HepG2 (cell line): Measurements from ENCODE around the gene SNRNP48. TPM values are rescaled to one million over a fixed set of nuclear protein-coding genes. Genes with fewer than 3 reads are reported as not detected.
A peak's percentile ranks its signal among the peaks of the same experiment; 100 is the strongest.

Experiments
- GATA4 ChIP-seq: sonication (generic); IDR thresholded peaks from 2 replicates; pipeline ENCODE4 v1.6.1; 2016; ENCODE audit warnings: antibody characterized with exemption, low read depth, borderline replicate concordance
- HMG20A ChIP-seq: IDR thresholded peaks from 2 replicates; pipeline ENCODE4 v1.6.1; 2016; ENCODE audit warnings: borderline replicate concordance
- KAT8 ChIP-seq: IDR thresholded peaks from 2 replicates; pipeline ENCODE4 v1.6.1; 2016; ENCODE audit warnings: missing genetic modification reagents, missing compliant biosample characterization
- MXI1 ChIP-seq: IDR thresholded peaks from 3 replicates; pipeline ENCODE4 v1.6.1; 2012; ENCODE audit warnings: low read depth, low read length, inconsistent platforms, borderline replicate concordance
- NAIF1 ChIP-seq: sonication (generic); formaldehyde crosslinking; IDR thresholded peaks from 2 replicates; pipeline ENCODE4 v1.5.0; 2020; ENCODE audit warnings: mild to moderate bottlenecking, missing genetic modification reagents, borderline replicate concordance
- NR3C1 ChIP-seq: sonication (generic); formaldehyde crosslinking; IDR thresholded peaks from 2 replicates; pipeline ENCODE4 v1.4.0; 2020; ENCODE audit warnings: missing genetic modification reagents
- SMARCE1 ChIP-seq: fragments of 450-650 bp; IDR thresholded peaks from 2 replicates; pipeline ENCODE4 v1.6.1; 2017; ENCODE audit warnings: borderline replicate concordance
- SRSF9 ChIP-seq: fragments of 200-400 bp; formaldehyde crosslinking; IDR thresholded peaks from 2 replicates; pipeline ENCODE4 v1.6.1; 2018; ENCODE audit warnings: borderline replicate concordance, mild to moderate bottlenecking, low read depth, low read length; ENCODE audit not compliant: insufficient read depth, poor library complexity, severe bottlenecking
- ZEB1 ChIP-seq: IDR thresholded peaks from 2 replicates; pipeline ENCODE4 v1.6.1; 2012; ENCODE audit warnings: mild to moderate bottlenecking, low read depth, inconsistent platforms; ENCODE audit not compliant: insufficient replicate concordance
- ZFP41 ChIP-seq: sonication (generic); formaldehyde crosslinking; IDR thresholded peaks from 2 replicates; pipeline ENCODE4 v1.4.0; 2020; ENCODE audit warnings: mild to moderate bottlenecking, missing genetic modification reagents, borderline replicate concordance
- ZNF101 ChIP-seq: sonication (generic); formaldehyde crosslinking; IDR thresholded peaks from 2 replicates; pipeline ENCODE4 v1.4.0; 2020; ENCODE audit warnings: mild to moderate bottlenecking, low read depth, missing genetic modification reagents, borderline replicate concordance
- ZNF253 ChIP-seq: sonication (generic); formaldehyde crosslinking; IDR thresholded peaks from 2 replicates; pipeline ENCODE4 v1.8.0; 2022; ENCODE audit warnings: mild to moderate bottlenecking, missing genetic modification reagents, borderline replicate concordance
- ZNF75D ChIP-seq: sonication (generic); formaldehyde crosslinking; IDR thresholded peaks from 2 replicates; pipeline ENCODE4 v1.8.1; 2023; ENCODE audit warnings: missing genetic modification reagents, mild to moderate bottlenecking, borderline replicate concordance
- ZNF761 ChIP-seq: sonication (generic); formaldehyde crosslinking; conservative IDR thresholded peaks from 2 replicates; pipeline ENCODE4 v1.4.0; 2020; ENCODE audit warnings: mild to moderate bottlenecking, missing genetic modification reagents
- ZNF83 ChIP-seq: sonication (generic); formaldehyde crosslinking; IDR thresholded peaks from 2 replicates; pipeline ENCODE4 v1.4.0; 2020; ENCODE audit warnings: missing genetic modification reagents, mild to moderate bottlenecking, borderline replicate concordance
- ZSCAN30 ChIP-seq: sonication (generic); formaldehyde crosslinking; IDR thresholded peaks from 2 replicates; pipeline ENCODE4 v1.5.0; 2020; ENCODE audit warnings: mild to moderate bottlenecking, missing genetic modification reagents
- polyA plus RNA-seq, 8 experiments: library from polyadenylated mRNA; depleted of rRNA in 3 of 8; stranded (reverse) in 7 of 8; unstranded in 1 of 8; fragments of >200 nt; fragmentation: Illumina TruSeq in 4 of 8; extraction: Trizol in 4 of 8; gene quantifications; 2 replicates each; pipeline versions ENCODE4 v1.2.1 to v1.2.3, GENCODE V29; 2011 to 2016; ENCODE audit warnings: low read depth in 4 of 8, missing spikeins in 1 of 8, mixed read lengths in 1 of 8; ENCODE audit not compliant: insufficient read depth in 1 of 8
- total RNA-seq, 5 experiments: library from RNA; depleted of rRNA; stranded (reverse); fragments of >200 nt; fragmentation: Illumina TruSeq; extraction: Trizol; gene quantifications; 2 replicates each; pipeline ENCODE4 v1.2.3, GENCODE V29; 2016; ENCODE audit warnings: low read depth in 1 of 5
- TF ChIP-seq, protein P1 (sequence below): sonication (generic); formaldehyde crosslinking; IDR thresholded peaks from 2 replicates; pipeline ENCODE4 v1.4.0; 2020; ENCODE audit warnings: mild to moderate bottlenecking, missing genetic modification reagents
- TF ChIP-seq, protein P2 (sequence below): IDR thresholded peaks from 2 replicates; pipeline ENCODE4 v1.6.1; 2016; ENCODE audit warnings: low read depth, missing genetic modification reagents, missing compliant biosample characterization
- TF ChIP-seq, protein P3 (sequence below): IDR thresholded peaks from 2 replicates; pipeline ENCODE4 v1.6.1; 2016; ENCODE audit warnings: missing compliant biosample characterization, missing genetic modification reagents, borderline replicate concordance

Gene SNRNP48
- total and polyA plus RNA-seq, 2 of the 13 experiments (the other 11 are each of a cell fraction or from before 2014, with no cell fraction given): 17.5 to 47.5 TPM

DNA sequence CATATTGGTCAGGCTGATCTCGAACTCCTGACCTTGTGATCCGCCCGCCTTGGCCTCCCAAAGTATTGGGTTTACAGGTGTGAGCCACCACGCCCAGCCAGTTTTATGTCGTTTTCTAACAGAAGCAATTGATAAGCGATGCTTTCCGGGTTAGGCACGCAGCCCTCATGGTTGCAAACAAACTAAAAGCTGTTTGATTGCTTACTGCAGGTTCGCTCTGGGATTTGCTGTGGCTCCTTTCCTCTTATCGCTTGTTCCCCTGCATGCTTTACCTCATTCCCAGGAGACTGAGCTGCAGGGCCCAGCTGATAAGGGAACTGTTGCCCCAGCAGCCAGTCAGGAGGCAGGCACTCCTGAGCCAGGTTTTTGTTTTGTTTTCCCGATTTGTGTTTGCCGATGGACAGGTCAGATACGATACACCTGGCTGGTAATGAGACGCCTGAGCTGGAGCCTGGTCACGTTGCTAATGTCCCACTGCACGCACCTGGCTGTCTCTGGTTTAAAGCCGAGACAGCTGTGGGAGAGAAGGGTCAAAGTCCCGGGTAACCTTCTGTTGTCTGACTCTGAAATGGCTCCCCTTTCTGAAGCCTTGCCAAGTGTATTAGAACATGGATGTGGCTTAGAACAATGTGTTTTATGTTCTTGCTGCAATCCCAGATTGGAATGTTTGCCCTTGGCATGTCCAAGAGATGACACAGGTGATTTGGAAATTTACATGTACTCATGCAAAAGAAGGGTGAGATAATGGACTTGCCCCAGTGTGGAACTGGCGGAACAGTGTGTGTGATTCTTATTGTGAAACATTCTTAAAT, 28.6 kb upstream of the SNRNP48 start (continued):
- TF ChIP-seq SRSF9: no peak
- TF ChIP-seq ZEB1: peak; percentile 100
- peak; percentile 94; the same call in 1 of the 2 replicates for TF ChIP-seq HMG20A (CRISPR knock-in tag)
- TF ChIP-seq, protein P1, sequence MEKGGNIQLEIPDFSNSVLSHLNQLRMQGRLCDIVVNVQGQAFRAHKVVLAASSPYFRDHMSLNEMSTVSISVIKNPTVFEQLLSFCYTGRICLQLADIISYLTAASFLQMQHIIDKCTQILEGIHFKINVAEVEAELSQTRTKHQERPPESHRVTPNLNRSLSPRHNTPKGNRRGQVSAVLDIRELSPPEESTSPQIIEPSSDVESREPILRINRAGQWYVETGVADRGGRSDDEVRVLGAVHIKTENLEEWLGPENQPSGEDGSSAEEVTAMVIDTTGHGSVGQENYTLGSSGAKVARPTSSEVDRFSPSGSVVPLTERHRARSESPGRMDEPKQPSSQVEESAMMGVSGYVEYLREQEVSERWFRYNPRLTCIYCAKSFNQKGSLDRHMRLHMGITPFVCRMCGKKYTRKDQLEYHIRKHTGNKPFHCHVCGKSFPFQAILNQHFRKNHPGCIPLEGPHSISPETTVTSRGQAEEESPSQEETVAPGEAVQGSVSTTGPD (CRISPR knock-in tag): peak; percentile 88
- TF ChIP-seq NAIF1 (CRISPR knock-in tag): peak; percentile 67
- no peak for TF ChIP-seq ZNF253
- peak; percentile 92; the same call in 1 of the 3 replicates for TF ChIP-seq MXI1
- no peak for TF ChIP-seq SMARCE1
- TF ChIP-seq ZNF75D: no peak
- TF ChIP-seq ZNF101 (CRISPR knock-in tag): no peak
- no peak for TF ChIP-seq NR3C1
- TF ChIP-seq ZNF761 (CRISPR knock-in tag): peak; percentile 86; the same call in 1 of the 2 replicates
- peak; percentile 95 for TF ChIP-seq KAT8 (CRISPR knock-in tag)
- TF ChIP-seq, protein P2, sequence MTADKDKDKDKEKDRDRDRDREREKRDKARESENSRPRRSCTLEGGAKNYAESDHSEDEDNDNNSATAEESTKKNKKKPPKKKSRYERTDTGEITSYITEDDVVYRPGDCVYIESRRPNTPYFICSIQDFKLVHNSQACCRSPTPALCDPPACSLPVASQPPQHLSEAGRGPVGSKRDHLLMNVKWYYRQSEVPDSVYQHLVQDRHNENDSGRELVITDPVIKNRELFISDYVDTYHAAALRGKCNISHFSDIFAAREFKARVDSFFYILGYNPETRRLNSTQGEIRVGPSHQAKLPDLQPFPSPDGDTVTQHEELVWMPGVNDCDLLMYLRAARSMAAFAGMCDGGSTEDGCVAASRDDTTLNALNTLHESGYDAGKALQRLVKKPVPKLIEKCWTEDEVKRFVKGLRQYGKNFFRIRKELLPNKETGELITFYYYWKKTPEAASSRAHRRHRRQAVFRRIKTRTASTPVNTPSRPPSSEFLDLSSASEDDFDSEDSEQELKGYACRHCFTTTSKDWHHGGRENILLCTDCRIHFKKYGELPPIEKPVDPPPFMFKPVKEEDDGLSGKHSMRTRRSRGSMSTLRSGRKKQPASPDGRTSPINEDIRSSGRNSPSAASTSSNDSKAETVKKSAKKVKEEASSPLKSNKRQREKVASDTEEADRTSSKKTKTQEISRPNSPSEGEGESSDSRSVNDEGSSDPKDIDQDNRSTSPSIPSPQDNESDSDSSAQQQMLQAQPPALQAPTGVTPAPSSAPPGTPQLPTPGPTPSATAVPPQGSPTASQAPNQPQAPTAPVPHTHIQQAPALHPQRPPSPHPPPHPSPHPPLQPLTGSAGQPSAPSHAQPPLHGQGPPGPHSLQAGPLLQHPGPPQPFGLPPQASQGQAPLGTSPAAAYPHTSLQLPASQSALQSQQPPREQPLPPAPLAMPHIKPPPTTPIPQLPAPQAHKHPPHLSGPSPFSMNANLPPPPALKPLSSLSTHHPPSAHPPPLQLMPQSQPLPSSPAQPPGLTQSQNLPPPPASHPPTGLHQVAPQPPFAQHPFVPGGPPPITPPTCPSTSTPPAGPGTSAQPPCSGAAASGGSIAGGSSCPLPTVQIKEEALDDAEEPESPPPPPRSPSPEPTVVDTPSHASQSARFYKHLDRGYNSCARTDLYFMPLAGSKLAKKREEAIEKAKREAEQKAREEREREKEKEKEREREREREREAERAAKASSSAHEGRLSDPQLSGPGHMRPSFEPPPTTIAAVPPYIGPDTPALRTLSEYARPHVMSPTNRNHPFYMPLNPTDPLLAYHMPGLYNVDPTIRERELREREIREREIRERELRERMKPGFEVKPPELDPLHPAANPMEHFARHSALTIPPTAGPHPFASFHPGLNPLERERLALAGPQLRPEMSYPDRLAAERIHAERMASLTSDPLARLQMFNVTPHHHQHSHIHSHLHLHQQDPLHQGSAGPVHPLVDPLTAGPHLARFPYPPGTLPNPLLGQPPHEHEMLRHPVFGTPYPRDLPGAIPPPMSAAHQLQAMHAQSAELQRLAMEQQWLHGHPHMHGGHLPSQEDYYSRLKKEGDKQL: no peak
- no peak for TF ChIP-seq ZNF83 (CRISPR knock-in tag)
- TF ChIP-seq ZSCAN30 (CRISPR knock-in tag): no peak
- TF ChIP-seq ZFP41 (CRISPR knock-in tag): no peak
- TF ChIP-seq, protein P3, sequence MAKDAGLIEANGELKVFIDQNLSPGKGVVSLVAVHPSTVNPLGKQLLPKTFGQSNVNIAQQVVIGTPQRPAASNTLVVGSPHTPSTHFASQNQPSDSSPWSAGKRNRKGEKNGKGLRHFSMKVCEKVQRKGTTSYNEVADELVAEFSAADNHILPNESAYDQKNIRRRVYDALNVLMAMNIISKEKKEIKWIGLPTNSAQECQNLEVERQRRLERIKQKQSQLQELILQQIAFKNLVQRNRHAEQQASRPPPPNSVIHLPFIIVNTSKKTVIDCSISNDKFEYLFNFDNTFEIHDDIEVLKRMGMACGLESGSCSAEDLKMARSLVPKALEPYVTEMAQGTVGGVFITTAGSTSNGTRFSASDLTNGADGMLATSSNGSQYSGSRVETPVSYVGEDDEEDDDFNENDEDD (CRISPR knock-in tag): peak; percentile 66; the same call in 1 of the 2 replicates
- TF ChIP-seq GATA4: peak; percentile 87; the same call in 1 of the 2 replicates
